HG03432 (cell line): ENCODE measurements around the gene MAGI3.
"Not testable (repeated sequence)": the region's sequence is repeated elsewhere in the genome, so short reads cannot be mapped to it uniquely, and the experiment has no call there.

ENCODE experiments used
- ATAC-seq: cut with Tn5 transposase; IDR thresholded peaks from one replicate; pipeline ENCODE4 v1.9.1; 2021; ENCODE audit warnings: mild to moderate bottlenecking, moderate library complexity; ENCODE audit not compliant: unreplicated experiment

The MAGI3 gene

DNA sequence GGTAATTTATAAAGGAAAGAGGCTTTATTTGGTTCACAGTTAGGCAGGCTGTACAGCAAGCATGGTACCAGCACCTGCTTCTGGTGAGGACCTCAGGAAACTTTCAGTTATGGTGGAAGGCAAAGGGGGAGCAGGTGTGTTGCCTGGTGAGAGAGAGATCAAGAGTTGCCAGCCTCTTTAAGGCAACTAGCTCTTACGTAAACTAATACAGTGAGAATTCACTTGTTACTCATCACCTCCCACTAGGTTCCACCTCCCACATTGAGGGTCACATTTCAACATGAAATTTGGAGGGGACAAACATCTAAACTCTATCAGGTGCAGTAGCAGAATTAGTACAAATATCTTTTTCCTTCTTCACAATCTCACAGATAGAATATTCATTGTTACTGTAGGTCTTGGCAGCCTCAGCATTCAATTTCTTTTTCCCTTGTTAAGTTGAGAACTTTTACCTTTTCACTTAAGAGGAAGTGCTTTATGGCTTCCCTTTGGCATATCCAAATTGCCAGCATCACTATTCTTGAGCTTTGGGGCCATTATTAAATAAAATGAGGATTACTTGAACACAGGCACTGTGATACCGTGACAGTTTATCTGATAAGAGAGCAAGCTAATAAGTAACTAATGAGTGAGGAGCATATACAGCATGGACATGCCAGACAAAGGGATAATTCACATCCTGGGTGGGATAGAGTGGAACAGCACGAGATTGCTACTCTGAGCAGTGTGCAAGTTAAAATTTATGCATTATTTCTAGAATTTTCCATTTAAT lies 48.4 kb downstream of the MAGI3 start:
- ATAC-seq = no peak

DNA sequence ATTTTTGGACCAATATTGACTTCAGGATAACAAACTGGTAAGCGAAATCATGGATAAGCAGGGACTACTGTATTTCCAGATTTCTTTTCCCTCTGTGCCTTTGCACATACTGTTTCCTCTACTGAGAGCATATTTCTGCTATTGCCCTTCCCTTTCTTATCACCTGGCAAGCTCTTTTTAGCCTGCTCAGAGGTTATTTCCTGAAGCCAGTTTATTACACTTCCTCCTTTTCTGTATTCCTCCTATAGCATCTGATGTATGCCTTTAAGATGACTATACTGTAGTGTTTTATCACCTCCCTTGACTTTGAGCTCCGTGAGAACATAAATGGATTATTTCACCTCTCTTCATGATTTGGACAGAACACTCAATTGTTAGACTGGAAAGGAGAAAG lies 49.0 kb downstream of the MAGI3 start:
- ATAC-seq = no peak

DNA sequence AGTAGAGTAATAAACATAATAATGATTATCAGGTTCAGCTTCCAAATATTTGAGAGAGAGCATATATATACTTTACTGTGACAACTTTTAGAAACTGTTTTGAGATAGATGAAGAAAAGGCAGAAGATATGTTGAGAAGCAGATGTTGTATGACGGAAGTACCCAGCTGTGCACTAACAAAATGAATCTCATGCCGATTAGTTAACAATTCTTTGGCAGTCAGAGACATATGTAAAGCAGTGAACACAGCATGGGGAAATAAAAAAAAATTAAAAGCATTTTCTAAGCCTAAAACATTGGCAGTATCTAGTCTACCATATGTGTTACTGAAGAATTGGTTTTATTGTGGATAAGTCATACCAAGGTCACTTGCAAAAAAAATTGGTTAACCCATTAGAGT lies 51.8 kb downstream of the MAGI3 start:
- no peak for ATAC-seq

DNA sequence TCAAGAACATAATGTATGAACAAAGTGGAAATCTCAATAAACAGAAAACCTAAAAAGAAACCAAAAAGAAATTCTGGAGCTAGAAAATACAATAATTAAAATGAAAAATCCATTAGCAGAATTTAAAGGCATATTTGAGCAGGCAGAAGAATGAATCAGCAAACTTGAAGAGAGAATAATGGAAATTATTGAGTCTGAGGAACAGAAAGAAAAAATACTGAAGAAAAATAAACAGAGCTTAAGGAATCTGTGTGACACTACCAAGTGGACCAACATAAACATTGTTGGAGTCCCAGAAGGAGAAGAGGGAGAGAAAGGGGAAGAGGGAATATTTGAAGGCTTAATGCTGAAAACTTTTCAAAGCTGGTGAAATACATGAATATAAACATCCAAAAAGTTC lies 54.5 kb downstream of the MAGI3 start:
- ATAC-seq = no peak

DNA sequence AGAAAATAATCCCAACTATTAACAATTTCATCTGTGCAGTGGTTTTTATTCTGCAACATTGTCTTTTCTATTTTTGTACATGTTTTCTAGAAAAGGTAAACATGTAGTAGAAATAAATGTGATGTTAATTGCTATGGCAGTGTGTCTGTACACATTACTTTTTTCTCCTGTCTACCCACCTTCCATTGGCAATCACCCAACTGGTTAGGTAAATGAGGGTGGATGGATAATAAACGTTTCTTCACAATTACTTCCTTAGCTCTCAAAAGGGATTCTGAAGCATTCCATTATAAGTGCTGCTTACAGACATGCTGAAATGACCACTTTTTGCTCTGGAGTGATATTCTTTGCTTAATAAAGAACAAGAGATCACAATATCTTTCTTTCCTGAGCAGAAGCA lies 61.4 kb downstream of the MAGI3 start:
- ATAC-seq = no peak

DNA sequence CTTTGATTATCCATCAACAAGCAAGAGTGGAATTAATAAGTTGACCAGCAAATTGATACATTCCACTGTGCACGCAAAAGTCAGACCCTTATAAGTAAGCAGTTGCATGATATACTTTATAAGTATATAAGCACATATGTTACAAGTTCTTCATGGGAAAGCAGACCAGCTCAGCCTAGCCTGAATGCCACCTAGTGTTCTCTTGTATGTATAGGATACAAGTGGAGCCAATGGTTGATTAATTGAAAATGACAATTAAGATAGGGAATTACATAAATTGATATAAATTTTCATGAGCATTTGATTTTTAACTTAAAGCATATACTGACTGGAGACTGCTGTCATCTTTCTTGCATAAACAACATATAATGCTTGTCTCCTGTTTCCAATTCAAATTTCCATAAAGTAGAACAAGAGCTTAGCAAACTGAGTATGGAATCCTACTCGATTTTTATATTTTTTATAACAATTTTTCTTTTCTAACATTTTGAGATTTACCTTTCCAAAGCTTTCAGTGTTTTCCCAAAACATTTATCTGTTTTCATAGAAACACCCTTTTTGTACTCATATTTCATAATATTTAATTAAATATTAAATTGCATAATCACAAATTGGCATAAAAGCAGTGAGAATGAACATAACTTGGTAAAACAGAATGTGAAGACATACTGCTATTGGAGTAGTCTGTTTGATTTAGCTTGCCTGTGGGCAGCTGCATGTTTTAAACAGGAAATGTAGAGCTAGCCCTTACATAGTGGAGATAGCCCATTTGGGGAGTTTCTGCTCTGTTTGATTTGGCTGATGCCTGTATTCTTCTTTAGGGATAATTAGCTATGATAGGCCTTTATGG lies 62.8 kb downstream of the MAGI3 start:
- no peak for ATAC-seq

DNA sequence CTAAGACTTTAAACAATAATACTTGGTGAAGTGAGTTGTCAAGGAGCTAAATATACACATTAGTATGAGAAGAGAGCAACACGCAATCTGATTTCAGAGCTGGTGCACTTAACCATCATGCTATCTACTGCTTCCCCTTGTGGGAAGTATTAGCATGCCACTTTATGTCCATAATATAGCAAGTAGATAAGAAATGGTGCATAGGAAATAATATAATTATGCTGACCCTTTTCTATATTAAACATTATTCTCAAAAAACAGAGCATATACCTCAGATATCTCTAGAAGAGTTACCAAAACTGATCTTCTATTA lies 63.4 kb downstream of the MAGI3 start:
- no peak for ATAC-seq

DNA sequence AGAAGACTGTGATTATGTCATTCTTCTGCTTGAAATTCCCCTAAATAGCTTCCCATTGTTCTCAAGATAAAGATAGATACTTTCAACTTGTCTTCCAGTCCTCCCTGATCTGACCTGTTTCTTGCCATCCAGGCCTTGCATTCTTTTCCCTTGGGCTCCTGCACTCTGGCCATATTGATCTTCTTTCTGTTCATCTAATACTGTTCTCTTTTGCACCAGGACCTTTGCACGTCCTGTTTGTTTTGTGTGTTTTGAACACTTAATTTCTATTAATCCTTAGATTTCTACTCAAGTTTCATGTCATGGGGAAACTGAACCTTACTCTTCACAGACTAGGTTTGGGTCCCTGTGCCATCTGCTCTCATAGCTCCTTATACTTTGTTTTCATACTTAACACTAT lies 65.1 kb downstream of the MAGI3 start:
- no peak for ATAC-seq

DNA sequence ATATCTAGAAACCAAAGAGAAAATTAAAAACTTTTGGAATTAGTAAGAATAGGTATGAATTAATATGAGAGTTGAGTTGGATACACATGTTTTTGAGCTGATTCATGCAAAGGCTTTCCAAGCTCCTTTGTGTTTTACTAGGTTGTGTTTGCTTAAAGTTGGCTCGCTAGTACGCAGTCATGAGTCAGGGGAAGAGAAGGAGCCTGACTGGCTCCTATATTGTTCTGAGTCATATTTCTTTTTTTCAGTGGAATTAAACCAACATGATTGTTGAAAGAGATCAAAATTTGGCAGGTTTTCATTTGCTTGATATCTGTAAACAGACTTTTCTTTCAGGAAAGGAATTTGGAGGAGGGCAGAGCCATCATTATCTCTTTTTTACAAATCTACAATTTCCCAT lies 66.7 kb downstream of the MAGI3 start:
- ATAC-seq = no peak

DNA sequence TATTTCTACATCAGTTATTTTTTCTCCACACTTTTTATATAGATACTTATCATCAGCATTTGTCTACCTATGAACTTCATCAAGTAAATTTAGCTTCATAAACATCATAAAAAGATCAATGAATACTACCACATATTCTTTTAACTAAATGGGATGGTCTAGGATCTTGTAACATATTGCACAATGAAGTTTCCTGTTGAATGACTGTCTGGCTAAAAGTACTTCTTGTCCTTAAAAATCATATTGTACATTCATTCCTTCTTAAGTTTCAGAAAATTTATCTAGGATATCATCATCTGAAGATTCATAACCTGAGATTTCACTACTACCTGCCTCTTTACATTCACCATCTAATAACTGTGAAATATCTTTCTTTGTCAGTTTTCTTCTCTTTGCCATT lies 69.0 kb downstream of the MAGI3 start:
- no peak for ATAC-seq

DNA sequence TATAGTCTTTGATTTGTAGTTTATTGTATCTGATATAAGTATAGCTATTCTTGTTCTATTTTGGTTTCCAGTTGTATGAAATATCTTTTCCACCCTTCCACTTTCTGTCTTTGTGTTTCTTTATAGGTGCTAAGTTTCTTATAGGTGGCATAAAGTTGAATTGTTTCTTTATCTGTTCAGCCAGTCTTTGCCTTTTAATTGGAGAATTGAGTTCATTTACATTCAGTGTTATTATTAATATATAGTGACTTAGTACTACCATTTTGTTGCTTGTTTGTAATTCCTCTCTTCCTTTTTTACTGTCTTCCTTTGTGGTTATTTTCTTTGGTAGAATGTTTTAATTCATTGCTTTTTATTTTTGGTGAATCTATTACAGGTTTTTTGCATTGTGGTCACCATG lies 77.7 kb downstream of the MAGI3 start:
- ATAC-seq = no peak

DNA sequence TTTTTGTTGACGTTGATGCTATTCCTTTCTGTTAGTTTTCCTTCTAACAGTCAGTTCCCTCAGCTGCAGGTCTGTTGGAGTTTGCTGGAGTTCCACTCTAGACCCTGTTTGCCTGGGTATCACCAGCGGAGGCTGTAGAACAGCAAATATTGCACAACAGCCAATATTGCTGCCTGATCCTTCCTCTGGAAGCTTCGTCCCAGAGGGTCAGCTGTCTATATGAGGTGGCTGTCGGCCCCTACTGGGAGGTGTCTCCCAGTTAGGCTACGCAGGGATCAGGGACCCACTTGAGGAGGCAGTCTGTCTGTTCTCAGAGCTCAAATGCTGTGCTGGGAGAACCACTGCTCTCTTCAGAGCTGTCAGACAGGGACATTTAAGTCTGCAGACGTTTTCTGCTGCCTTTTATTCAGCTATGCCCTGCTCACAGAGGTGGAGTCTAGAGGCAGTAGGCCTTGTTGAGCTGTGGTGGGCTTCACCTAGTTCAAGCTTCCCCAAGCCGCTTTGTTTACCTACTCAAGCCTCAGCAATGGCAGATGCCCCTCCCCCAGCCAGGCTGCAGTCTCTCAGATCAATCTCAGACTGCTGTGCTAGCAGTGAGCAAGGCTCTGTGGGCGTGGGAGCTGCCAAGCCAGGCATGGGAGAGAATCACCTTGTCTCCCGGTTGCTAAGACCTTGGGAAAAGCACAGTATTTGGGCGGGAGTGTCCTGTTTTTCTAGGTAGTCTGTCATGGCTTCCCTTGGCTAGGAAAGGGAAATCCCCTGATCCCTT lies 88.3 kb downstream of the MAGI3 start:
- ATAC-seq = not testable (repeated sequence)

DNA sequence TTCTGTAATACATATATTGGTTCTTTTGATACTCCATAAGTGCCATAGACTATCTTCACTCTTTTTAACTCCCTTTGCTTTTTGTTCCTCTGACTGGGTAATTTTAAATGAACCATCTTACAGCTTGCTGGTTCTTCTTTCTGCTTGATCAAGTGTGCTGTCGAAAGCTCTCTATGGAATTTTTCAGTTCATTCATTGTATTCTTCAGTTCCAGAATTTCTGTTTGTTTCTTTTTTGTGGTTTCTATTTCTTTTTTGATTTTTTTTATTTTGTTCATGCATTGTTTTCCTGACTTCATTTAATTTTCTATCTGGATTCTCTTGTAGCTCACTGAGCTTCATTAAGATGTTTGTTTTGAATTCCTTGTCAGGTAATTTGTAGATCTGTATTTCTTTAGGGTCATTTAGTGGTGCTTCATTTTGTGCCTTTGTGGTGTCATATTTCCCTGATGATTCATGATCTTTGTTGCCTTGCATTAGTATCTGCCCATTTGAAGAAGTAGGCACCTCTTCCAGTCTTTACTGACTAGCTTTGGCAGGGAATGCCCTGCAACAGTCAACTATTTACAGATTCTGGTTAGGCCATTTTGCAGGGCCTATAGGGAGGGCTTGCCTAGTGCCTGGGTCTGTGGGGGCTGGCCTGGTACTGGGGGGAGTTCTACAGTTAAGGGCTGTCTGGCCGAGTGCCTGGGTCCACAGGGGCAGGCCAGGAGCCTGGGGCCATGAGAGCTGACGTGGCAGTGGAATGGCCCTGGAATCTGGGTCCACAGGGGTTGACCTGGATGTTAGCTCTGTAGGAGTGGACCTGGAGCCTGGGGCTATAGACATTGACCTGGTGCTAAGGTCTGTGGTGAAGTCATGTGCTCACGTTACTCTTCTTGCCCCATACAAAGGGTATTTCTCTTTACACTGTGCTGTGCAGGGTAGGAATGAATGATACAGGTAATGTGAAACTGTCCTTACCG lies 89.7 kb downstream of the MAGI3 start:
- no peak for ATAC-seq

DNA sequence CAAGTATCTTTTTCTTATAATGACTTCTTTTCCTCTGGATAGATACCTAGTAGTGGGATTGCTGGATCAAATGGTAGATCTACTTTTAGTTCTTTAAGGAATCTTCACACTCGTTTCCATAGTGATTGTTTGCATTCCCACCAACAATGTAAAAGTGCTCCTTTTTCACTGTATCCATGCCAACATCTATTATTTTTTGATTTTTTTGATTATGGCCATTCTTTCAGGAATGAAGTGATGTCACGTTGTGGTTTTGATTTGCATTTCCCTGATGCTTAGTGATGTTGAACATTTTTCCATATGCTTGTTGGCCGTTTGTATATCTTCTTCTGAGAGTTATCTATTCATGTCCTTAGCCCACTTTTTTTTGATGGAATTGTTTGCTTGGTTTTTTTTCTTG lies 94.8 kb downstream of the MAGI3 start:
- not testable (repeated sequence) for ATAC-seq

DNA sequence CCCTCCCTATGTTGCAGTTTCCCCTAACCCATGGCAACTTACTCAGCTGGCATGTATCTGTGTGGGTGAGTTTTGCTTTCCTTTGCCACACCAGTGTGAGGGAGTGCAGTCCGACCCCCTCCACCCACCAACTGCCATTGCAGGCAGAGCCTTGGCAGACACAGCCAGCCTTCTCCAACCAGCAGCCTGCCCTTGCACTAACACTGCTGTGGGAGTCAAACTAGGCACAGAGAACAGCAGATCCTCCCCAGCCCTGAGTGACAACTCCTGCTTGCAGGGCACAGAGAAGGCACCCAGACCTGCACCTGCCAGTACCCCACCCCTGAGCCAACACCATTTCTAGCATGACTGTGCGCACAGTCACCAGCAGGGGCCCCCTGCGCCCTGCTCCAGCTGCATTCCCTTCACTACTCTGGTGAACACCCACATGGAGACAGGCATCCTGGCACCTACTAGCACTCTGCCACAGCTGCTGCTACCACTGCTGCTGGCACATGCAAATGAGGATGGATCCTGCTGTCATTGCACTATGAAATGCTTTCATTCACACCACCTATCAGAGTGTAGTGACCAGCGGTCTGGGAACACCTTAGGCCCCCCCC lies 98.4 kb downstream of the MAGI3 start:
- ATAC-seq = no peak

DNA sequence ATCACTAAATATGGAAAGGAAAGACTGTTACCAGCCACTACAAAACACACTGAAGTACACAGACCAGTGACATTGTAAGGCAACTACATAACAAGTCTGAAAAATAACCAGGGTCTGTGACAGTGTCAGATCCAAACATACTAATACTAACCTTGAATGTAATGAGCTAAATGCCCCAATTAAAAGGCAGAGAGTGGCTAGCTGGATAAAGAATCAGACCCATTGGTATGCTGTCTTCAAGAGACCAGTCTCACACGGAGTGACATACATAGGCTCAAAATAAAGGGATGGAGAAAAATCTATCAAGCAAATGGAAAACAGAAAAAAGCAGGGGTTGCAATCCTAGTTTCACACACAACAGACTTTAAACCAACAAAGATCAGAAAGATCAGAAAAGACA lies 100.1 kb downstream of the MAGI3 start:
- ATAC-seq = no peak

DNA sequence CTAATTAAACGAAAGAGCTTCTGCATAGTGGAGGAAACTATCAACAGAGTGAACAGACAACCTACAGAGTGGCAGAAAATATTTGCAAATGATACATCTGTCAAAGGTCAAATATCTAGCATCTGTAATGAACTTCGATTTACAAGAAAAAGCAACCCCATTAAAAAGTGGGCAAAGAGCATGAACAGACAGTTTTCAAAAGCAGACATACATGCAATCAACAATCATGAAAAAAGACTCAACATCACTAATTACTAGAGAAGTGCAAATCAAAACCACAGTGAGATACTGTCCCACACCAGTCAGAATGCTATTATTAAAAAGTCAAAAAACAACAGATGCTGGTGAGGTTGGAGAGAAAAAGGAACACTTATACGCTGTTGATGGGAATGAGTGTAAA lies 103.2 kb downstream of the MAGI3 start:
- no peak for ATAC-seq

DNA sequence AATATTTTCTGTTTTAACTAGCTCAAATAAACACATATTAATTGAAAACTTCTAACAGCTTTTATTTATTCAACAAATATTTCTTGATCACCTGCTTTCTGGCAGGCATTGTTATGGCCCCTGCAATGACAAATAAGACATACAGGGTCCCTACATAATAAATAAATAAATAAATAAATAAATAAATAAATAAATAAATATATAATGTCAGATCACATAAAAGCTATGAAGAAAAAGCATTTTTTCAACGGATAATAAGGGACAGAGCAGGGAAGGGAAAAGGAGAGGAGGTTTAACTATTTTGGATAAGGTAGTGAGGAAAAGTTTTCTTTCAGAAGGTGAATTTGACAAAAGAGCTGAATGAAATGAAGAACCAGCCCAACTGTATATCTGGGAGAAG lies 115.0 kb downstream of the MAGI3 start:
- no peak for ATAC-seq

DNA sequence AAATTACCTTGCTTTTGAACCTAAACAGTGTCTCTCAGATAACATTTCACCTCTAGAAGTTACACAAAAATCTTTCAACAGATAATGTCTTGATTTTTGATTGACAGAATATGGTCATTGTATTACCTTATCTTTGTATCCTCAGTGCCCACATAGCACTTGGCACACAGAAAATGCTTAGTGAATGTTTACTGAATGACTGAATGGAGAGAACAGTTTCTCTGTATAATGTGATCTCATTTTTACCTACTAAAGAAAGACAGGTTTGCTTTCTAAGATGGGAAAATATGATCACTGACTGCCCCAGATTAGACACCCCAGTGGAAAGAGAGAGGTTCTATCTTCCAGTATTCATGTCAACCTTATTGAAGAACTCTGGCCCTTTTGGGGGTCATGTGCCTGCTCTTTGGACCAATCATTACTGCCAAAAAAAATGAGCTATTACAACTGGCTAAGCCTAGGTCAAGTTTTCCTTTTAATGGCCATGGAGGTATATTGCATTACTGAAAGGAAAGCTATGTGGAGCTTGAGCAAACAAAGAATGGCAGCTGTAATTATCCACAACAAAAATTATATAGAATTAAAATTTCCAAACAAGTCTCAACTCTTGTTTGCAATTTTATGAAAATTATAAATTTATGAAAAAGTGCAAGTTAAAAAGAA lies 117.4 kb downstream of the MAGI3 start:
- no peak for ATAC-seq
